Measurements from ENCODE around the gene PDZD2. TPM values are rescaled to one million over a fixed set of nuclear protein-coding genes. Genes with fewer than 3 reads are reported as not detected.
"Not testable (repeated sequence)": the region's sequence is repeated elsewhere in the genome, so short reads cannot be mapped to it uniquely, and the experiment has no call there.

PDZD2 gene
- total RNA-seq, 1 experiment from 2014 or later, result 23.0 TPM

GRCh38 chr5:32076699-32077695 is 438.1 kb downstream of the PDZD2 start:
- ChIA-PET CTCF (interaction anchor here (0.6 to 6.8 kb wide), 53 partner anchors 8 to 497 kb away, joined by 3 to 193 read pairs (median 4); no protein-coding TSS in a partner anchor), POLR2A (interaction anchor here (0.5 to 1.3 kb wide), 12 partner anchors 9 to 266 kb away, joined by 3 to 15 read pairs (median 4); no protein-coding TSS in a partner anchor)
- TF ChIP-seq CTCF (IDR thresholded peaks at IDR 0.05; ENCODE audit: unreplicated experiment), result peak; percentile 75
- BruUV-seq (replicated peaks), result no TSS peak
- Mint-ChIP-seq H3K9me3 (ENCODE audit: unreplicated experiment) (no peaks in the 10 kb centered on the region), H3K4me1 (ENCODE audit: insufficient read depth, unreplicated experiment) (no peaks in the 10 kb centered on the region), H3K27ac (ENCODE audit: low read depth, unreplicated experiment) (no peak overlapping the region), H3K27me3 (ENCODE audit: insufficient read depth, unreplicated experiment) (no peaks in the 10 kb centered on the region), H3K4me3 (ENCODE audit: unreplicated experiment) (no peak overlapping the region), H3K36me3 (ENCODE audit: insufficient read depth, unreplicated experiment) (peaks cover 45% of the 10 kb centered on the region)
- DNase-seq (ENCODE audit: unreplicated experiment), result peak; percentile 70
- intact Hi-C loops (cut with micrococcal nuclease), result loop anchor here (1.0 to 5.0 kb wide), 4 partner anchors 148 to 495 kb away; no protein-coding TSS in a partner anchor

- DNase-seq (ENCODE audit: unreplicated experiment); POLR2A ChIA-PET; H3K4me1 Mint-ChIP-seq (ENCODE audit: insufficient read depth, unreplicated experiment); H3K27me3 Mint-ChIP-seq (ENCODE audit: insufficient read depth, unreplicated experiment); H3K9me3 Mint-ChIP-seq (ENCODE audit: unreplicated experiment); H3K27ac Mint-ChIP-seq (ENCODE audit: low read depth, unreplicated experiment); H3K4me3 Mint-ChIP-seq (ENCODE audit: unreplicated experiment); BruUV-seq (replicated peaks): not testable (repeated sequence)
- intact Hi-C loops (cut with micrococcal nuclease), result loop anchor here (5.0 kb wide), 1 partner anchor 497 kb away; no protein-coding TSS in a partner anchor
- H3K36me3 Mint-ChIP-seq (ENCODE audit: insufficient read depth, unreplicated experiment), result peaks cover 63% of the 10 kb centered on the region
- CTCF ChIA-PET, result interaction anchor here (0.6 to 6.8 kb wide), 7 partner anchors 14 to 252 kb away, joined by 3 to 193 read pairs (median 5); no protein-coding TSS in a partner anchor
These were observed 439.9 kb downstream of the PDZD2 start for GRCh38 chr5:32078855-32079254.

GRCh38 chr5:32080565-32080964 is 441.6 kb downstream of the PDZD2 start:
- POLR2A ChIA-PET; intact Hi-C loops (cut with micrococcal nuclease): not testable (repeated sequence)

GRCh38 chr5:32082701-32083100 is 443.8 kb downstream of the PDZD2 start:
- H3K27ac Mint-ChIP-seq (ENCODE audit: low read depth, unreplicated experiment), result no peak overlapping the region
- BruUV-seq (replicated peaks), result no TSS peak
- no peak for DNase-seq (ENCODE audit: unreplicated experiment)
- ChIA-PET CTCF (interaction anchor here (0.6 to 1.2 kb wide), 2 partner anchors 10 to 226 kb away, joined by 3 to 6 read pairs; no protein-coding TSS in a partner anchor), POLR2A (no interaction called here)
- H3K4me3 Mint-ChIP-seq (ENCODE audit: unreplicated experiment), result no peak overlapping the region
- intact Hi-C loops (cut with micrococcal nuclease), result no loop called here
- peaks cover 73% of the 10 kb centered on the region for H3K36me3 Mint-ChIP-seq (ENCODE audit: insufficient read depth, unreplicated experiment)
- no peaks in the 10 kb centered on the region for H3K9me3 Mint-ChIP-seq (ENCODE audit: unreplicated experiment)
- no peaks in the 10 kb centered on the region for H3K4me1 Mint-ChIP-seq (ENCODE audit: insufficient read depth, unreplicated experiment)
- no peak for TF ChIP-seq CTCF (IDR thresholded peaks at IDR 0.05; ENCODE audit: unreplicated experiment)
- no peaks in the 10 kb centered on the region for H3K27me3 Mint-ChIP-seq (ENCODE audit: insufficient read depth, unreplicated experiment)

More at GRCh38 chr5:32080565-32080964, 441.6 kb downstream of the PDZD2 start:
- H3K27ac Mint-ChIP-seq (ENCODE audit: low read depth, unreplicated experiment); BruUV-seq (replicated peaks); DNase-seq (ENCODE audit: unreplicated experiment); H3K4me3 Mint-ChIP-seq (ENCODE audit: unreplicated experiment); H3K9me3 Mint-ChIP-seq (ENCODE audit: unreplicated experiment); H3K27me3 Mint-ChIP-seq (ENCODE audit: insufficient read depth, unreplicated experiment); H3K4me1 Mint-ChIP-seq (ENCODE audit: insufficient read depth, unreplicated experiment): not testable (repeated sequence)
- CTCF ChIA-PET, result interaction anchor here (0.7 to 4.1 kb wide), 3 partner anchors 12 to 255 kb away, joined by 4 to 18 read pairs (median 15); no protein-coding TSS in a partner anchor
- peaks cover 72% of the 10 kb centered on the region for H3K36me3 Mint-ChIP-seq (ENCODE audit: insufficient read depth, unreplicated experiment)
